ENCODE results near the gene CMTM8.
A peak's percentile ranks its signal among the peaks of the same experiment; 100 is the strongest.

CMTM8 gene

GRCh38 chr3:32310336-32310735, 71.9 kb downstream of the CMTM8 start:
- no peak for DNase-seq

DNA sequence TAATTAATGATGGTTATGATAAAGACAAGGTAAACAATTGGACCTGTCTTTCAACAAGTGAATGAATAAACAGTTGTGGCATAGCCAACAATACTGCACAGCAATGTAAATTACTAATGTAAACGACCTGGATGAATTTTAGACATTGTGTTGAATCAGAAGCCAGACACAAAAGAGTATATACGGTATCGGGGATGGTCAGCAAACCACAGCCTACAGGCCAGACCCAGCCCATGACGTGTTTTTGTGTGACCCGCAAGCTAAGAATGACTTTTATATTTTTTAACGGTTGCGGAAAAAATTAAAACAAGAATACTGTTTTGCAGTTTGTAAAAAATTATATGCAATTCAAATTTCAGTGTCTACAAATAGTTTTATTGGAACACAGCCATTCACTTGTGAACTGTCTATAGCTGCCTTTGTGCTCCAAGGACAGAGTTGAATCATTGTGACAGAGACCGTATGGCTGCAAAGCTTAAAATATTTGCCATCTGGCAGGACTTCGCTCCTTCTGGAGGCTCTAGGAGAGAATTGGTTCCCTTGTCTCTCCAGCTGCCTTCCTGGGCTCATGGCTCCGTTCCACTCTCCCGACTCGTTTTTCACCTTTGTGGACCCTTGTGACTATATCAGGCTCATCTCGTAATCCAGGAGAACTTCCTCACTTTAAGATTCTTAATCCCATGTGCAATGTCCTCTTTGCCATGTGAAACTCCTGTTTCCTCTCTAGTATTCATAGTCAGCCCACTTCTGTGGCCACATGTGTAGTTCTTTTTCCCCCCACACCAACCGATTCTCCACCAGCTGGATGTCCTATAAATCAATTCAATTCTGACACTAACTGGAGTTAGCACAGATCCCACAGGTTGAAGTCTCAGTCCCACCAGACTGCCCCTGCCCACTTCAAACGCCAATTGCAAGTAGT, 72.7 kb downstream of the CMTM8 start:
- DNase-seq: no peak

- DNase-seq: no peak
Observed at GRCh38 chr3:32312251-32312650, 73.8 kb downstream of the CMTM8 start.

- no peak for DNase-seq
Observed at GRCh38 chr3:32313169-32313568, 74.7 kb downstream of the CMTM8 start.

DNA sequence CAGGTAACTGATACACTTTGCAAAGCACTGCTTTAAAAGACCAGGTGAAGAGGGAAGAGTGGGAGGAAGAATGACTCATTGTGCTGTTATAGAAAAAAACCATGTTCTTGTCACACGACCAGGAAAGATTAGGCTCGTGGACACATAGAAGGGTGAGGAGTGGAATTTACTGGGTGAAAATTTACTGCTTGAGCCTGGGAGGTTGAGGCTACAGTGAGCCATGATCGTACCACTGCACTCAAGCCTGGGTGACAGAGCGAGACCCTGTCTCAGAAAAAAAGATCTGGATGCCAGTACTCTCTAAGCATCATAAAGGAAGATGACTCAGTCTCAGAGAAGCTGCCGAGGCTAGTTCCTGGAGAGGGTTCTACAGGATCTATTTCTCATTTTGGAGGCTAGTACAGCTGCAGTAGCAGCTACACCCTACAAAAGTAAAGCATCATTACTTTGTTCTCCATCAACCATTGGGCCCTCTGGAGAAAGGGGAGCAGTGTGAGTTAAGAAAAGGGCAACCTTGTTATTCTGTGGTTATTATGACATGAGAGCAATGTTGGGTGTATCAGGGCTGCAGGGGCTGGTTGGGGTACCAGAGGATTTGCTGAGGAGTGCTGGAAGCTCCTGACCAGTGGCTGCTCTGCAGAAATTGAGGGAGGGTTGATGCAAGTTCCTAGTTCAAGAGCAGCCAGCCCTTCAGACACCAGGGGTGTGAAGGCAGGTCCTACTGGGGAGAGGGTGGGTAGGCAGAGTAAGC, 75.4 kb downstream of the CMTM8 start:
- no peak for DNase-seq

DNA sequence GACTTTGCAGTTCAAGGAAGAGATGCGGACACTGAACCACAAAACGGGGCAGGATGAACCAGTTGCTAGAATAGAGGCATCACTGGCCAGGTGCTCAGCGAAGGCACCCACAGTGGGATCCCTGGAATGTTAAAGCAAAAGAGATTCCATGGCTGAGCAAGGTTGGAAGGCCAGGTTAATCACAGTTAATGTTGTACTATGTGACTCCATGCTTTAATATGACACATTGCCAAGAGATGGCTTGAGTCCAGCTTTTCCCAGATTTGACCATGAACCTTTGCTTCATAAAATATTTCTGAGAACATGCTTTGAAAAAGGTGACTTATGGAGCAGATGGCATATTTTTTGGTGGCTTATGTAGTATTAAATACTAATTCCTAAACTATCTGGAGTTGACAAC, 77.0 kb downstream of the CMTM8 start:
- DNase-seq: no peak

DNA sequence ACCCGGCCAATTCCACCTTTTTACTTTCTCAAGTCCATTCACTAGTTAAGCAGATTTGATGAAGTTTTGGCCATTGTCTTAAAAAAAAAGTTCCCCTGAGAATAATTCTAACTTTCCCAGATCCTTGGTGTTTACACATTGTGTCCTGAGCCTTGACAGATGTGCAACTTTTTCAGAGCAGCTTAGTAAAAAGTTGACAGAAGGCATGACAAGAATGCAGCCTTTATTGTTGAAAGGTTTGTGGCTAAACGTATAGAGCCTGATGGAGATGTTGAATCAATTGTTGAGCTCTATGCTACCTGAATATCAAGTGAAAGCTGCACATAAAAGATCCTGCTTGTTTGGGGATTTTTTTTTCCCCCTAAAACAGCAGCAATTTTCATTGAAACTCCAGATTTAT, 77.8 kb downstream of the CMTM8 start:
- no peak for DNase-seq

GRCh38 chr3:32316976-32317375, 78.5 kb downstream of the CMTM8 start:
- no peak for DNase-seq

DNA sequence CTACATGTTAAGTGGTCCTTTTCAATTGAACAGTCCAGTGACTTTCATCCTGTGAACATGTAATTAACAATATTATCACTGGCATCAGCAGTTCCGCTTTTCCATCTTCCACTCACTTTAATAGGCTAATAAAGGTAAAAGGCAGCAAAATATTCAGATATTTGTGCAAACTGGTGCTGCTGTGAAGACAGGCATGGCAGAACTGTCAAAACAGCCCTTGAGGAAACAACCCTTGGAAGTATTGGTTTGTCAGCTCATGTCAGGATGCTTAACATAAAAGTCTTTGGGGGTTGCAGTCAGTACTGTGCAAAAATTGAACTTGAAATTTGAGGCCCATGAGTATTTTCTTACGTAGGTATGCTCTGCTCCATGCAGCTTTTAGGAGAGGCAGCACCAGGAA, 81.1 kb downstream of the CMTM8 start:
- no peak for DNase-seq

GRCh38 chr3:32320080-32320479, 81.6 kb downstream of the CMTM8 start:
- DNase-seq: no peak

GRCh38 chr3:32321095-32321790, 82.8 kb downstream of the CMTM8 start:
- peak; percentile 78 for DNase-seq

- no peak for DNase-seq
Observed at GRCh38 chr3:32322311-32322710, 83.8 kb downstream of the CMTM8 start.

DNA sequence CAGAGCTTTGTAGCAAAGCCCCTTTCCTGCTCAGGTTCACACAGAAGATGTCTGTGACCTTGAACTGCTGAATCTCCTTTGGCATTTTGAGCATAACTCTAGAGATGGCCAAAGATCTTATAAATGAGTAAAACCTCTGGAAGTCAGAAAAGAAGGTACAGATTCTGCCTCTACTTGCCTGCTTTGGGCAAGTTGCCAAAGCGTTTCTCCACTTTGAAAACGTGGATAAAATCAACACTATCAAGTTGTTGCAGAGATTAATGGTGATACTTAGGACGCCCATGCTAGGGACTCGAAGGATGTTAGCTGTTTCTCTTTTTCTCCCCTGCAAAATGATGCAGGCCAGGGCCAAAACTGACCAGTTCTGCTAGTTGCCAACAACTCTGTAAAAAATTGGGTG, 85.1 kb downstream of the CMTM8 start:
- no peak for DNase-seq

- no peak for DNase-seq
Observed at GRCh38 chr3:32325201-32325600, 86.7 kb downstream of the CMTM8 start.

DNA sequence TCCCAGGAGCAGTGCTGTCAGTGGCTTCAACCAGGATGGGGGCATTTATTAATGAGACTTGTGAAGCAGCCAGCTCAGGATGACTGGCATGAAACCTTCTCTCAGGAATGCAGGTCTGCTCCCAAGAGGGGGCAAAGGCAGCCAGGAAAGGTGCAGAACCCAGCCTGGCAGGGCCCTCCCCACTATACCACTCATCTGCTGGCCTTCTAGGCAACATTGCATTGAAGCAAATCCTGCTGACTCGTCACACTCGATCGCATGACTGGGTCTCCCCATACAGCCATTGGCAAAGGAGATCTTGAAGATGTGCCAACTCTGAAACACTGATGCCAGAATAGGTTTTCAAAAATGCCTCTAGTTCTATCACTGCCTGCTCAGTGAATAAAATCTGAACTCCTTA, 87.4 kb downstream of the CMTM8 start:
- no peak for DNase-seq

DNA sequence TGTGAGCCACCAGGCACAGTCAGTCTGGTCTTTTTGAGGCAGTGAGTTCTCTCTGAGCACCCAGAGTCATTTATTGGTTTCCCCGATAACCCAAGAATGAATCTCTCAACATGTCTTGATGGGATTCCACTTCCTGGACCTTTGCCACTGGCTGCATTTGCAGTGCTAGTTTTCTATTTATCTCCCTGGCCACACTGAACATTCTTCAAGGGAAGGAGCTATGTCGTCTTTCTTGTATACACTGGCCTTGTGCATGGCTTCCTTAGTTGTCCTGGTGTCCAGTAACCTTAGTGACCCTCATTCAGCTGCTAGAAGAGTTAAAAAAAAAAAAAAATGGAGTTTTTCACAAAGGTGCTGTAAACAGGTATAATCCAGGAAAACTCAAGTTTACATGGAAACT, 88.3 kb downstream of the CMTM8 start:
- DNase-seq: no peak

DNA sequence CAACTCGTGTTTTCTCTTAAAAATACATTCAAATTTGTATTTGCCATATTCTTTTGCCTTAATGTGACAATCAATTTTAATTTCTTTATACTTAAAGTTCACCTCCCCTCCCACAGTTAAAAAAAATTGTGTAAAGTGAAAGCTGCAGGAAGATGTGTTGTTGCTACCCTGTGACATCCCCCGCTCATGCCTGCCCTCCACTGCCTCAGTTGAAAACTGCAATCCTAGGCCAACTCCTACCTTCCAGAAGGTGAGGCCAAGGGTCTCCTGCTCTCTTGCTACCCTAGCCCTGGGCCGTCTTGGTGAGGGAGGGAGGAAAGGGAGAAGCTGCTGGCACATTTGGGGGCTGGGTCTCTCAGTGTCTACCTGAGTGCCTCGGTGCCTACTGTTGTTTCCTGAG, 96.2 kb downstream of the CMTM8 start:
- no peak for DNase-seq

DNA sequence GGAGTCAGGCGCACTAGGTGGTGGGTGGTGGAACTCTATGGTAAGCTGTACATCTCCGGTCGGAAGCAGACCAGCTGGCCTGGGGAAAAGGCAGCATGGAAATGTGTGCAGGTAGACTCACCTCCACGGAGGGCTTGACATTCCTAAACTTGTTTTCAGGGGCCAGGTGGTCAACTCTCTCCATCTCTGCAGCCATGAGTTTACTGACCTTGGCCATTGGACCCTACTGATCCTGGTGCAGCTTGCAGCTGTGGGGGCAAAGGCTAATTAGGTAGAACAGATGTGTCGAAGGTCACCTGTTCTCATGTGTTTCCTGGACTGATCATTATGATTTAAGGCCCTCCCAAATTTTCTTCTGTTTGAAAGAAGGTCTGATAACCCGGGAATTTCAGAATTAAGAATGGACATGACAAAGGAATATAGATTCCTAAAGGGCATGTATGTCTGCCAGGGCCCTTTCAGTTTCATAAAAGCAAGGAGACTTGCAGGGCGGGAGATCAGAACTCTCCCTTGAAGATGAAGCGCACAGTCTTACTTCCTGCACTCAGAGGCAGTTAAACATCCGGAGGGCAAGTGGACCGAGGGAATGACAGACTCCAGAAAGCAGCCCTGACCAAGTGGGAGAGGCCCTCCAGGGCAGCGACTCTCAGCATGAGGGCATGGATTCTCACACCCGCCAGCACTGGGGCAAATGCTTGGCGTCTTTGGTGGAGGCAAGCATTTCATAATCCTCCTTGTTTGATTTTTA, 97.1 kb downstream of the CMTM8 start:
- DNase-seq: no peak

GRCh38 chr3:32336113-32336498, 97.6 kb downstream of the CMTM8 start:
- no peak for DNase-seq

DNA sequence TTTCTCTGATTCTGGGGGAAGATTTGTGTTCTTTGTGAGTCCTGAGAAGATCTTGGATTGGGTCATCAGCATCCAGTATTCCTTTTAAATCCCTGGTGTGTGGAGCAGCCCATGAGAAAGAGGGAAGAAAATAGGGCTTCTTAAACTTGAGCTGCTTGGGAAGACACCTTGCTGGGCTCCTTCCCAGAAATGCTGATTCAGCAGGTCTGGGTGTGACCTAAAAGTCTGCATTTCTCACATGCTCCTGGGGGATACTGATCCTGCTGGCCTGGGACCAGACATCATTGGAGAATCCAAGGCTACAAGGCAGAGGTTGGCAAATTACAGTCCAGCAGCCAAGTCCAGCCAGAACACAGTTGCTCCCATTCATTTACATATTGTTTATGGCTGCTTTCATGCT, 99.0 kb downstream of the CMTM8 start:
- DNase-seq: no peak

DNA sequence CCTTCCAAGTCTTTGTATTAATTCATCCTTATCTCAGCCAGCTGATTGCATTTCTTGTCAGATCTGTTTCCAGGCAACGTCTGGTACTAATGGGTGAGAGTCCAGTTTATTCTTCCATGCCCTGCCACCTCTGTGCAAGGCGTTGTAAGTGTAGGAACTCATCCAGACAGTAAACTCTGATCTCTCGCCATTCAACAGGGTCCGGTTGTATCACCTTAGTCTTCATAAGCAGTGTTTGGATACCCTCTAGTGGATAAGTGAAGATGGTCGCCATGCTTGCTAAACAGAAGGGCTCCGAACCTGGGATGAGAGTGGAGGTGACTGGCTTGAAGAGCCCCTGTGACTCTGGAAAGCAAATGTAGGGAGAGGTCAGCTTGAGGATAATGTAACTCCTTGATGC, 101.6 kb downstream of the CMTM8 start:
- no peak for DNase-seq

DNA sequence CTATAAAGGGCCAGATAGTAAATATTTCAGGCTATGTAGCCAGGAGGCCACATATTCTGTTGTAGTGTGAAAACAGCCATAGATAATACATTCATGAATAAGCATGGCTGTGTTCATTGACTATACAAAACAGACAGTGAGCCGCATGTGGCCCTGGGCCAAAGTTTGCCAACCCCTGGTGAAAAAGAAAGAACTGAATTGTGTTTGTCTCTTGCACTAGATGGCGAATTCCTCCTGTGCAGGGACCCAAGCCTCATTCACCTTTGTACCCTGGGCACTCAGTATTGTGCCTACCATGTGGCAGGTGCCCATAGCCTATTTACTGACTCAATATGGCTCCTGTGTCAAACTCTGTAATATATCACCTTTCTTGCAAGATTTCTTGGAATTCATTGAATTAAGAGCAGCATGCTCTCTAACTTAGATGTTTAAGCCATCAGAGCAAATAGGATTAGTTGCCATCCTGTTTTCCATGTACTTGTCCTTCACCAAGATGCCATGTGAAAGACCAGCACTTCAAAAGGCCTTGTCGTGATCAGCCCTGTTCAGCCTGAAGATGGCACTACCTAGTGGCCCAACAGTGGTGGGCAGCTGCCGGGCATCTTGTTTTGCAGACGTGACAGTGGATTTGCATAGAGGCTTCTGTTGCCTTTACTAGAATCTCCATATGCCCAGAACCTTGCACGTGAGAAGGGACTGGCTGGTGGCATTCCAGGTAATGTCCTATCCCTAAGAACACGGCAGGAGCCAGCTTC, 102.3 kb downstream of the CMTM8 start:
- no peak for DNase-seq

All from NCI-H2107 (cell line).